Subcutaneous adipose tissue (tissue), 4 donors: ENCODE data around the gene ANKS1B. TPM values are rescaled to one million over a fixed set of nuclear protein-coding genes. Genes with fewer than 3 reads are reported as not detected.

Experiments
- CTCF ChIP-seq: fragments of 450-650 bp; IDR thresholded peaks from one replicate; pipeline ENCODE4 v1.5.1; 2016; ENCODE audit warnings: low read depth, mild to moderate bottlenecking, control low read depth, antibody characterized with exemption, moderate library complexity
- total RNA-seq, 4 donors: library from RNA; depleted of rRNA; stranded (reverse); fragments of >200 nt; gene quantifications; one replicate each; pipeline ENCODE4 v1.1.0, GENCODE V29; 2016

The ANKS1B gene
- total RNA-seq, 4 donors from 2014 or later: 4.5 to 15.4 (median 10.1) TPM

- TF ChIP-seq CTCF: no peak
Observed at GRCh38 chr12:98951406-98951805, 1033.3 kb downstream of the ANKS1B start.

- no peak for TF ChIP-seq CTCF
Observed at GRCh38 chr12:98948343-98948949, 1036.3 kb downstream of the ANKS1B start.

- no peak for TF ChIP-seq CTCF
Observed at GRCh38 chr12:98945864-98946263, 1038.9 kb downstream of the ANKS1B start.

GRCh38 chr12:98939926-98940325, 1044.8 kb downstream of the ANKS1B start:
- no peak for TF ChIP-seq CTCF

GRCh38 chr12:98939350-98939749, 1045.4 kb downstream of the ANKS1B start:
- no peak for TF ChIP-seq CTCF

GRCh38 chr12:98935847-98936246, 1048.9 kb downstream of the ANKS1B start:
- TF ChIP-seq CTCF: no peak

- TF ChIP-seq CTCF: no peak
Observed at GRCh38 chr12:98922871-98923270, 1061.9 kb downstream of the ANKS1B start.
